Left ventricle myocardium inferior (tissue), 1 donor: Measurements from ENCODE around the gene FAM174B. TPM values are rescaled to one million over a fixed set of nuclear protein-coding genes. Genes with fewer than 3 reads are reported as not detected.

ENCODE experiments used
- DNase-seq: peaks from one replicate; pipeline ENCODE4 v3.0.0-alpha.2; 2020
- H3K27ac ChIP-seq: fragments of 200-600 bp; replicated peaks from 2 replicates; pipeline ENCODE4 v1.8.0; 2021
- H3K27me3 ChIP-seq: fragments of 200-600 bp; 2 replicates; pipeline ENCODE4 v1.8.0; 2021; ENCODE audit warnings: low read depth
- H3K36me3 ChIP-seq: fragments of 200-600 bp; 2 replicates; pipeline ENCODE4 v1.8.0; 2021
- H3K4me1 ChIP-seq: fragments of 200-600 bp; 2 replicates; pipeline ENCODE4 v1.8.0; 2021
- H3K4me3 ChIP-seq: fragments of 200-600 bp; 2 replicates; pipeline ENCODE4 v1.8.0; 2021; ENCODE audit warnings: mild to moderate bottlenecking, moderate library complexity
- H3K9me3 ChIP-seq: fragments of 200-600 bp; replicated peaks from 2 replicates; pipeline ENCODE4 v1.8.0; 2021
- CTCF ChIP-seq: fragments of 200-600 bp; IDR thresholded peaks from 2 replicates; pipeline ENCODE4 v1.8.0; 2021; ENCODE audit warnings: antibody characterized with exemption, mild to moderate bottlenecking, borderline replicate concordance
- intact Hi-C: fragments of 100-400 bp; cut with micrococcal nuclease; formaldehyde crosslinking; loops from one replicate; pipeline ENCODE4 v1.11.0; 2022
- total RNA-seq: library from RNA; stranded (reverse); fragmentation: NEBNext Ultra II Directional; extraction: Animal tissue kit (Norgen Biotek cat#: 25700); gene quantifications from one replicate; pipeline ENCODE4 v1.2.1, GENCODE V29; 2021
- donor health status: DM: no; HTN: yes; CAD: no; lungs with severe emphysema.

FAM174B gene
- total RNA-seq, 1 donor from 2014 or later, result 17.1 TPM

GRCh38 chr15:92643849-92644815 is 11.4 kb downstream of the FAM174B start:
- no peaks in the 10 kb centered on the region for H3K27me3 ChIP-seq
- TF ChIP-seq CTCF, result no peak
- peaks cover 26% of the 10 kb centered on the region for H3K4me1 ChIP-seq
- H3K9me3 ChIP-seq, result peaks cover 30% of the 10 kb centered on the region
- H3K27ac ChIP-seq, result no peak overlapping the region
- H3K36me3 ChIP-seq, result no peaks in the 10 kb centered on the region
- intact Hi-C loops, result no loop called here
- H3K4me3 ChIP-seq, result no peak overlapping the region
- DNase-seq, result no peak

GRCh38 chr15:92638709-92639365 is 16.7 kb downstream of the FAM174B start:
- Histone ChIP-seq H3K27ac (no peak overlapping the region), H3K4me1 (peaks cover 44% of the 10 kb centered on the region), H3K27me3 (no peaks in the 10 kb centered on the region), H3K9me3 (peaks cover 30% of the 10 kb centered on the region), H3K36me3 (no peaks in the 10 kb centered on the region), H3K4me3 (no peak overlapping the region)
- no peak for TF ChIP-seq CTCF
- intact Hi-C loops, result no loop called here
- no peak for DNase-seq

- Histone ChIP-seq H3K27ac (no peak overlapping the region), H3K27me3 (no peaks in the 10 kb centered on the region), H3K4me3 (no peak overlapping the region), H3K36me3 (no peaks in the 10 kb centered on the region), H3K4me1 (peaks cover 49% of the 10 kb centered on the region), H3K9me3 (peaks cover 30% of the 10 kb centered on the region)
- no peak for TF ChIP-seq CTCF
- no peak for DNase-seq
- intact Hi-C loops, result no loop called here
Measured at GRCh38 chr15:92638291-92638708, 17.3 kb downstream of the FAM174B start.

- H3K27me3 ChIP-seq, result no peaks in the 10 kb centered on the region
- H3K36me3 ChIP-seq, result no peaks in the 10 kb centered on the region
- peaks cover 52% of the 10 kb centered on the region for H3K4me1 ChIP-seq
- intact Hi-C loops, result no loop called here
- DNase-seq, result no peak
- H3K9me3 ChIP-seq, result peaks cover 28% of the 10 kb centered on the region
- no peak overlapping the region for H3K4me3 ChIP-seq
- TF ChIP-seq CTCF, result no peak
- H3K27ac ChIP-seq, result no peak overlapping the region
Measured at GRCh38 chr15:92637626-92638025, 17.9 kb downstream of the FAM174B start.

- no peak for TF ChIP-seq CTCF
- no peak overlapping the region for H3K4me3 ChIP-seq
- H3K36me3 ChIP-seq, result no peaks in the 10 kb centered on the region
- intact Hi-C loops, result no loop called here
- H3K4me1 ChIP-seq, result peaks cover 52% of the 10 kb centered on the region
- H3K27ac ChIP-seq, result no peak overlapping the region
- peaks cover 22% of the 10 kb centered on the region for H3K9me3 ChIP-seq
- no peak for DNase-seq
- H3K27me3 ChIP-seq, result no peaks in the 10 kb centered on the region
Measured at GRCh38 chr15:92636908-92637481, 18.6 kb downstream of the FAM174B start.
